HG03457 (cell line): ENCODE measurements around the gene TRIM22.
"Not testable (repeated sequence)": the region's sequence is repeated elsewhere in the genome, so short reads cannot be mapped to it uniquely, and the experiment has no call there.

Experiments used
- ATAC-seq: cut with Tn5 transposase; IDR thresholded peaks from one replicate; pipeline ENCODE4 v1.9.1; 2021; ENCODE audit warnings: moderate number of reproducible peaks; ENCODE audit not compliant: unreplicated experiment

The TRIM22 gene

GRCh38 chr11:5690736-5691135 lies 1.1 kb downstream of the TRIM22 start:
- ATAC-seq, result no peak

- not testable (repeated sequence) for ATAC-seq
Measured at GRCh38 chr11:5691238-5691963, 1.8 kb downstream of the TRIM22 start.

- ATAC-seq, result no peak
Measured at GRCh38 chr11:5691964-5692361, 2.4 kb downstream of the TRIM22 start.

GRCh38 chr11:5694642-5695041 lies 5.1 kb downstream of the TRIM22 start:
- ATAC-seq, result no peak

GRCh38 chr11:5695580-5695979 lies 6.0 kb downstream of the TRIM22 start:
- no peak for ATAC-seq

GRCh38 chr11:5696210-5696609 lies 6.6 kb downstream of the TRIM22 start:
- ATAC-seq, result no peak

GRCh38 chr11:5698281-5698680 lies 8.7 kb downstream of the TRIM22 start:
- ATAC-seq, result no peak

- ATAC-seq, result no peak
Measured at GRCh38 chr11:5700421-5701054, 10.9 kb downstream of the TRIM22 start.

GRCh38 chr11:5701055-5701577 lies 11.5 kb downstream of the TRIM22 start:
- no peak for ATAC-seq

GRCh38 chr11:5703741-5704536 lies 14.3 kb downstream of the TRIM22 start:
- peak; percentile 71 for ATAC-seq

- no peak for ATAC-seq
Measured at GRCh38 chr11:5705688-5706087, 16.1 kb downstream of the TRIM22 start.

- no peak for ATAC-seq
Measured at GRCh38 chr11:5712507-5712906, 22.9 kb downstream of the TRIM22 start.

GRCh38 chr11:5713695-5714094 lies 24.1 kb downstream of the TRIM22 start:
- no peak for ATAC-seq

- ATAC-seq, result not testable (repeated sequence)
Measured at GRCh38 chr11:5716518-5716917, 26.9 kb downstream of the TRIM22 start.

GRCh38 chr11:5719703-5720495 lies 30.3 kb downstream of the TRIM22 start:
- ATAC-seq, result no peak

- ATAC-seq, result no peak
Measured at GRCh38 chr11:5722622-5723021, 33.0 kb downstream of the TRIM22 start.

- ATAC-seq, result no peak
Measured at GRCh38 chr11:5726351-5726750, 36.8 kb downstream of the TRIM22 start.

GRCh38 chr11:5727691-5728090 lies 38.1 kb downstream of the TRIM22 start:
- ATAC-seq, result no peak

GRCh38 chr11:5736396-5736795 lies 46.8 kb downstream of the TRIM22 start, which contains the start of gene OR56B1:
TSS of gene OR56B1 (plus strand) at chr11:5736448. CDS start at chr11:5736517, 69 bp downstream.
- ATAC-seq, result no peak

GRCh38 chr11:5737091-5737490 lies 47.5 kb downstream of the TRIM22 start:
- ATAC-seq, result no peak
